Peyer's patch (tissue), 4 donors: ENCODE measurements around the gene KLHL2.
"Not testable (repeated sequence)": the region's sequence is repeated elsewhere in the genome, so short reads cannot be mapped to it uniquely, and the experiment has no call there.

Experiments
- CTCF ChIP-seq, 6 experiments: fragments of 450-650 bp in 4 of 6; fragments of 200-600 bp in 2 of 6; sonication (generic) in 1 of 6; IDR thresholded peaks; one replicate each; pipeline ENCODE4 v1.5.1; 2017 to 2019; ENCODE audit warnings: antibody characterized with exemption in 6 of 6, mild to moderate bottlenecking in 3 of 6, moderate library complexity in 1 of 6
- POLR2A ChIP-seq, 2 donors: fragments of 450-650 bp; IDR thresholded peaks; one replicate each; pipeline ENCODE4 v1.5.1; 2017; ENCODE audit warnings: antibody characterized with exemption in 2 of 2, mild to moderate bottlenecking in 2 of 2, moderate library complexity in 2 of 2

- not testable (repeated sequence) for TF ChIP-seq CTCF, POLR2A (IDR thresholded peaks at IDR 0.05)
Observed at GRCh38 chr4:165213991-165214709, 6.8 kb downstream of the KLHL2 start.
